ENCODE measurements around the gene RNLS.

Gene RNLS

DNA sequence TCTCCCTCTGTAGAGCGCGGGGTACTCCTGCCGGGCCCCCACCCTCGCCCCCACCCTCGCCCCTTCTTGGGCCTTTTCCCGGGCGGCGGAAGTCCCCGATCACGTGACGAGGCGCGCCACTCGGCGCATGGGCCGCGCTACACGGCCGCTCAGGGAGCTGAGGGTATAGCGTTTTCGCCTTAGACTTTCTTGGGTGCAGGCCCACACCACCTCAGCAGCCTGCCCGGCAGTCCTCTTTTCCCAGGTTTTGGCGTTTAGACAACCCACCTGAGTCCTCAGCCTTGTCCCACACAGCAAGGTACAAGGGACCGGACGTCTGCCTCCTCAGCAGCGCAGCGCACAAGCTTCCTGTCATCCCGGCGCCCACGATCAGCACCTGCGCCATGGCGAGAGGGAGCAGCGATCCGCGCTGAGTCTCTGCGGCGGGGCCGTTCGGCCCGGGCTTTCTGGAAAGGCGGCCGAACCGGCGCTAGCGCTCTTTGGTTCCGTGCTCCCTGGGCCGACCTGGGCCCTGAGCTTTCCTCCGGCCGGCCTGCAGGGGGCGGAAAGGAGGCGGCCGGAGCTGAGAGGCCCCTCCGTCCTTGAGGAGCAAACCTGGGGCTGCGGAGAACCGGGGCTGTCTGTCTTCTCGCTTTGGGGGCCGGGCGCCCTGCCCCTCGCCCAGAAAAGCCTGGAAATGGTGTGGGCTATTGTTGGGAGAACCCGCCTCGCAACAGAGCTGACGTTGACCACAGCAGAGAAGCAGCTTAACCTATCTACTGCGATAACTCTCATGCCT, at the start of gene RNLS:
TSS of gene RNLS (minus strand) at position 513 of the 778 bp plus-strand sequence.
- peak; percentile 26 to 53 for DNase-seq

DNA sequence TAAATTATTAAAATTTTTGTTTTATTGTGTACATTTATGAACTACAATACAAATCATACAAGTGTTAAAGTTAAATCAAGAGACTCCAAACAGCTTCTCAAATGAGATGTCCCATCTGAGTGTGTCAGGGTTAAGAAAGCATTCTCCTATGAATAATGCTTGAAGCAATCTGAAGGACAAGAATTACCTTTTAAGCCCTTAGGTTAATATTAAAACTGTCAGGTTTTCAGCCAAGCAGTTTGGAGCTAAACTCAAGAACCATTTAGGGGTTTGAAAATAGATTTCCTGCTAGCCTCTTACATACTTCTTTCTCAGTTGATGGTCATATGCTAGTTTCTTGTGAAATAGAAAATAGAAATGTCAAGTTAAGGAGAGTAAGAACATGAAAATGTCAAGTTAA, 41.7 kb upstream of the RNLS start:
- DNase-seq = no peak

DNA sequence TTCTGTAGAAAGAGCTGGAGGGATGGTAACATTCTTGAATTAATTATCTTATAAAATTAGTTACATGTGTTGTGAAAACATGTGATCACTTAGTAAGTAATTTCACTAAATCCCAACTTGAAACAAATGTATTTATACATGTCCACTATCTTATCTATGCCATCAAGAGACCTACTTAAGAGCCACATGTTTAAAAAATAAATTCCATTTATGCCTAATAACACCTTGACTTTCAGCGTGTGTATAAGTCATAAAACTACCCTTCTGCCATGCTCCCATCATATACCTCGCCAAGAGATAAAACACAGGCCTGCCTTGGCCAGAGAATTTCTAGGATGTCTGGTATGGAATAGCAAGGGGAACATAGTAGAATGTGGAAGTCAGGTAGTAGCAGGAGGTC, 40.7 kb upstream of the RNLS start:
- DNase-seq = no peak

DNA sequence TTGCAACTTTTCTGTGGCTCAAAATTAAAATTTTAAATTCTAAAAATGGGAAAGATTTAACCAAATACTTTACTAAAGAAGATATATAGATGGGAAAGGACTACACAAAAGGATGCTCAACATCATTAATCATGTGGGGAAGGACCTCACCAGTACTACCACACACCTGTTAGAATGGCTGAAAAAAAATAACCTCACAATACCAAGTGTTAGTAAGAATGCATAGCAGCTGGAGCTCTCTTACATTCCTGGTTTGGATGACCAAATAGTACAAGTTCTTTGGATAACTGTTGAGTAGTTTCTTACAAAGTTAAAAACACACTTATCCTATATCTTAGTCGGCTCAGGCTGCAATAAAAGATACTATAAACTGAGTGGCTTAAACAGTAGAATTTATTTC, 37.3 kb upstream of the RNLS start:
- DNase-seq = no peak

DNA sequence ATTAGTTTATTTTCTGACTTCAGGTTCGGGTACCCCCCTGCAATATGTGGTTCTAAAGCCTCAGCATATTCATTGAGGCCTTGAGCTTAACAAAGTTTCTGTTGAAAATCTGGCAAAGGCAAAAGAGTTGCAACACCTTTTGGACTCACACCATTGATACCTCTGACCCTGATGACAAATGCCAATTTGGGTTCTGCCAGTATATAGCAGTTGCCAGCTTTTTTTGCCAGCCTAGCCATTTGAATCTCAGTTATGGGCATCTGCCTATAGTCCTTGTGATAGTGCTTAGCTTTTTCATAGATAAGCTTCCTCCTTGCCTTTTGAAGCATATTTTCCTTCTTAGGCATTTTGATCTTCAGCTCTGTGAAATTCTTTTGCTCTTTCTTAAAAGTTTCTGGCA, 35.4 kb upstream of the RNLS start:
- DNase-seq = no peak

DNA sequence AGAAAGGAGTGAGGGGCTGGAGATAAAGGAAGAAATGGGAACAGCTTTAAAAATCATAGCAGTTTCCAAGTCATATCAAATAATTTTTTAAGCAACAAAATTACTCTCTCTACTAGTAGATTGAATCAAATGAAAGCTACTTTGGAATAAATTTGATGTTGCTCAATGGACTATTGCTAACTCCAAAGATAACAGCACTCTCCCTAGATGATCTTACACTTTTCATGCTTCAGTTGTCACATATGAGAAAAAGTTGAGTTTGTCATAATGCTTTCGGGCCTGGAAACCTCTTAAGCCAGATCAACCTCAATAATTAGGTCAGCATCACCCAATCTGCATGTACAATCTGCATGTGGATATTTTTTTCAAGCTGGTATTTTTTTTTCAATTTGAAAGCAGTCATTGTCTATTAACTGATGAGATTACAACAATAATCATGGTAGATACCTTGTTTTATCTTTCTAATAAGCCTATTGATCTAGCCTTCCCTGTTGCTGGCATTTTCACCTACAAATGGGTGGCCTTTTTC, 34.7 kb upstream of the RNLS start:
- no peak for DNase-seq

DNA sequence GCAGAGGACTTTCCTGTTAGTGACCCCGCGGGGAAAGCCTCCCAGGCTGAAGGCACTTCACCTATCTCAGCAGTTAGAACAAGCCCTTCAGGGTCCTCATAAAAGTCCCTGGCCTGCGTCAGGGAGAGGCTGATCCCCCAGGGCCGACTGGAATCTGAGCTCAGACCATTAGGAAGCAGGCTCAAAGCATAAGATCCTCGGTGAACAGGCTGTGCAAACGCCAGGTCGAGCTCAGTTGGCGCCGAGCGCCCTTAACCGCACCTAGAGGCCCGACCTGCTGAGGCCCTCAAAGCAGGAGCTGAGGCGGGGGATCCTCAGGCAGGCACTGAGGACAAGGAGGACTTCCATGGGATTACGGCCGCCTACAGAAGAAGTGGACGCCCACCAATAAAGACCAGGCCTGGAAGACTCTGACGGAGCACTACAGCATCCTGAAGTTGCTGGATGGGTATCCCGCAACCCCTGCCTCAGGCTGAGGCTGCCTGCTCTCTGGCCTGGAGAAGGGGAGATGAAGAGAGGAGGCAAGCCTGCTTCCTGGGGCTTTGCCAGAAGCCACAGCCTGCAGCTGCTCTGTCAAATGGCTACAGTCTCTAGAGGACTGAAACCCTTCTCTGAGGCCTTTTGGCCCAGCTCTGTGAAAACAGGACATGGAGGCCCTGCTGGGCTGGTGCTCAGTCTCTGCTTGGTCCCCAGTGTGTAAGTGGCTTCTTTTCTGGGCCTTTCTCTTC, 33.3 kb upstream of the RNLS start:
- no peak for DNase-seq

DNA sequence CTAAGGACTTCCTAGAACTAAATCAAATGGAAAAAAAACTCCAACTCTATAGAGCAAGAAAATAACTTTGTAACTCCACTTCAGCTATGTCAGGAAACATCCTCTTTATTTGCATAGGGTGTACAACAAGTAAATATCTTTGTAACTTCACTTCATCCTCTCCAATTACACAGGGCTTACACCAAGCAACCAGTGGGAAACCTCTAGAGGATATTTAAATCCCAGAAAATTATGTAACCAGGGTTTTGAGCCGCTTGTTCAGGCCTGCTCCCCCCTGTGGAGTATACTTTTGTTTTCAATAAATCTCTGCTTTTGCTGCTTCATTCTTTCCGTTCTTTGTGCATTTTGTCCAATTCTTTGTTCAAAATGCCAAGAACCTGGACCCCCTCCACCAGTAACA, 25.7 kb upstream of the RNLS start:
- DNase-seq = no peak

DNA sequence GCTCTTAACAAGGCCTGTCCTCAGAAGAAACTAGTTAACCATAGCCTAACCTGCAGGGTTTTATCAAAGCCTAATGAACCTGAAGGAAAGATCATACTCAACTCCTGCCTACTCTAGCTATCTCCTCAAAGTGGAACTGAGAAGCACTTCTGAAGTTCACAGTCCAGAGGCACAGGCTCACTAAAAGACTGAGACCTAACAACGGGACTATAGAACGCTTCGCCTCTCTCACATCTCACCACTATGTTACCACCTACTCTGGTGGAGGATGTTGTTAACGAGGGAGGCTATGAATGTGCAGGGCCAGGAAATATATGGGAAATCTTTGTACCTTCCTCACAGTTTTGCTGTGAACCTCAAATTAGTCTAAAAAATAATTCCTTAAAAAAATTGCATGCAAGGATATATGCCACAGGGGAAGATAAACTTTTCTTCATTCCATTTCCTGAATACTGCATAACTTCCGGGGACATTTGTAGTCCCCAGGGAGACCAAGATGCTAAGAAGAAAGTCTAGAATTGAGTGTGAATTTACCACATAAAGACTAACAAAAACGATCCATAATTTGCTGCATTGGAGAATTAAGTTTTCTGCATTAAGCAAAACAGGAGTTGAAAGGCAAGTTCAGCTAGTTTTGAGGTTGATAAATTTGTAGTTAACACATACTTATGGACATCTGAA, 25.1 kb upstream of the RNLS start:
- no peak for DNase-seq

DNA sequence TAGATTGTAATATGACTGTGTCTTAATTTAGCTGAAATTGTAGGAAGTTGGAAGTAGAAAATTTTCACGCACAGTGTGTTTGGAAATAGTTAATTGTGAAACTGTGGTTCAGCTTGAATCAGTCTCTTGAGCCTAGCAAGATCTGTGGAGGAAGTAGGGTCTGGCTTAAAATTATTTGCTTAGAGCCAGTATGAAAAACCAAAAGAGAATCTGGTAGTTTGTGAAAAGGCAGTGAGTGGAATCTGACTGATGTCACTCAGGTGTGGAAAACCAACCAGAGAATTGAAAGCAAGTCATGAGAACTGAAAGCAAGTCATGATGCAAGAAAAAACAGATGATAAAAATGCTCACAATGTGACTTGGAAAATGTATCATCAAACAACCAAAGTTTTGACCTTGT, 14.9 kb upstream of the RNLS start:
- no peak for DNase-seq

DNA sequence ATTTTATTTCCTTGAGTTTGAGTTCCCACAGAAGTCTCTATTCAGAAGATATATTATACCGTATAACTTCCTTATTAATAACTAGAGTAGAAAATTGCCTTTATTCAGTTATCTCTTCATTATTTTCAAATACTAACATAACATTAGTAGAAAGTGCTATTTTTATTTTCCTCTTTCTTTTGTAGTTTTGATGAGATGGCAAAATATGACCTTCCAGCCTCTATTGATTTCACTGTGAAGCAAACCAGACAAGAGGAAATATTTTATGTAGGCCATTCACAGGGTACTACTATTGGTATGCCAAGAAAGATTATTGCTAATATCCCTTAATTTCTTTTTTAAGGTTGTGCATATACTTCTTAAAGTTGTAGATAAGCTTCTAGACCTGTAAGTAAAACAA, 11.4 kb upstream of the RNLS start:
- DNase-seq = no peak

DNA sequence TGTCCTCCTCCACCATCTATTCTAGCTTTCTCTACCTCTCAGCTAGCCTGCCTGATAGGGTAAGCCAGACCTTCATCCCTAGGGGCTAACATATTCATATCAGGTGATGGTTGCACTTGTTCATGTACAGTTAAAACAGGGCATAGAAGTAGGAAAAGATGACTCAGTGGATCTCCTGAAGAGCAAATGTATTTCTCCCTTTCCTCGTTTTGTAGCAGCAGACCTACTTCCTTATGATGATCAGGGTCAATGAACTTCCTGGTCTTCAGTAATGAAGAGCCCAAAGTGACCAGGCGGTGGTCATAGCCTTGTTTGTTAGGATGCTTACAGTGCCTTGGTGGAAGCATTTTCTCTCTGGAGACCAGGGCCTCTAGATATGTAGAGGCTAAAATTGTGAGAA, 9.8 kb upstream of the RNLS start:
- DNase-seq = no peak

DNA sequence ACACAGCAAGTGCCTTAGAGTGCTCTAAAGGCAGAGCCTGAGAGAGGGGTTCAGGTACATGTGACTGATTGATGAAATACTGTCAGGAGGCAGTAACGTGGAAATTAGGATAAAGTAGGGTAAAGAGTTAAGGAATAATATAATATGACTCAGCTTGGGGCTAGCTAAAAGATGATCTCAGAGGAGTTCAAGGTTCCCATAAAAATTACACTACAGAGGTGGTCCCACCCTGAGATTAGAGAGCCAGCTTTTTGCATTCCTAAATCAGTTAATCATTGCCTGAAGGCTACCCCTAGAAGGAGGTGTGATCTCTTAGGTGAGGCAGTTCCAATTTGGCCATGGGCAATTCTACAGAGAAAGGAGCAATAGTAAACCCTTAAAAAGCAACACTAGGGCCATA, 9.3 kb upstream of the RNLS start:
- no peak for DNase-seq

DNA sequence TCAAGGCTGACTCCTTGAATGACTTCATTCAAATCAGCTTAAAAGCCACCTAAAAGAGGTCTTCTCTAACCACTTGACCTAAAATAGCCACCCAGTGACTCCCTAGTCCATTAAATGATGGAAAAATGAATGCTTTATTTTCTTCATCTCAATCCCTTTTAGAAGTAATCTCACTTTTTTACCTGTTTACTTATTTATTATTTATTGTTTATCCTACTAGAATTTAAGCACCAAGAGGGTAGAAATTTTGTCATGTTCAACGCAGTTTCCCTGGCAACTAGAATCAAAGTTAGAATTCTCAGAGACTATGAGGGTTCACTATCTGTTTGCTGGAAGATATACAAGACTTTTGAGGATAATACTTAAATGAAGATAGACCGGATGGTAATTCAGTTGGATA, 3.3 kb upstream of the RNLS start, which contains the start of gene LIPJ:
TSS of gene LIPJ (plus strand) at position 301 of the 400 bp plus-strand sequence. CDS start 3,926 bp downstream, outside the sequence.
- no peak for DNase-seq

DNA sequence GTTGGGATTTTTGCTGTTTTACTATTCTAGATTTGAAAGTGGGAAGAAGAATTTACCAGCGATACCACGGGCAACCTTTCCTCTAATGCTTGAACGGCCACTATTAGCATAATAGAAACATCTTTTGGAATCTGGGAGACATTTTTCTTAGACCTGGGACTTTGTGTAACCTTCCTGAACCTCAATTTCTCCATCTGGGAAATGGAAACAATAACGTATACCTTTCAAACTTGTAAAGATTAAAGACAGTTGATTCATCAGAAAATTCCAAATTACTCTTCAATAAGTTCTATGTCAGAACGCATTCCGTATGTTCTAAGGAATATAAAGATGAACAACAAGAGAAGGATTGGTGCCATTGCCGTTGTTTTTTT, 453 bp upstream of the RNLS start:
- DNase-seq = no peak

DNA sequence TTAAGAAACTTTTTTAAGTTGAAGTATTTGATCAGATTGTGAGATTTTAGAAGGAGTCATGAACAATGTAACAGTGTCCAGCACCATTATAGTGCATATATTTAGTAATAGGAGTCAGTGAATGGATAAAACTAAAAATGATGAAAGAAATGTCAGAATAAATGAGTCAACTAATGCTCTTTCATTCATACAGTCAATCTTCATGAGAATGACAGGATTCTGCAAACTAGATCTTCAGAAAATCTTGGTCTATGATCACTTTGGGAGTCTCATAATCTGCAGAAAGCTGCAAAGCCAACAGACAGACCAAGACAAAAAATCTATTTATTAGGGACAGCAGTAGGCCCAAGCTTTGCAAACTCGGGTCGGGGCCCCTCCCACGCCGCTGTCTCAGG, 710 bp downstream of the RNLS start:
- no peak for DNase-seq

DNA sequence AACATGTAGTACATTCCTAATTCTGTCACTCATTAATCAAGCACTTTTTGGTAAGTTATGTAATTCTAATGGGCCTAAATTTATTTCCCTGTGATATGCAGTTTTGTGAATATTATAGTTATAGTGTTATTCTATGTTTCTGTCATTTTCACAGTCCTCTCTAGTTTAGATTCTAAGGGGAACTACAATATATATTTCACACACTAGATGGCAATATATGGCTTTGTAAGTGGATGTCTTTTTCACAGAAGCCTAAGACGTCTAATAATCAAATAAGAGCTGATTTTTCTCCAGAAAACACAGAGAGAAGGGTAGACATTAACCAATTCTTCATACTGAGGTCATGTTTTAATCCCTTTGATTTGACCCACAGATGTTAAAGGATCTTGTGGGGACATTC, 18.0 kb downstream of the RNLS start:
- DNase-seq = no peak

DNA sequence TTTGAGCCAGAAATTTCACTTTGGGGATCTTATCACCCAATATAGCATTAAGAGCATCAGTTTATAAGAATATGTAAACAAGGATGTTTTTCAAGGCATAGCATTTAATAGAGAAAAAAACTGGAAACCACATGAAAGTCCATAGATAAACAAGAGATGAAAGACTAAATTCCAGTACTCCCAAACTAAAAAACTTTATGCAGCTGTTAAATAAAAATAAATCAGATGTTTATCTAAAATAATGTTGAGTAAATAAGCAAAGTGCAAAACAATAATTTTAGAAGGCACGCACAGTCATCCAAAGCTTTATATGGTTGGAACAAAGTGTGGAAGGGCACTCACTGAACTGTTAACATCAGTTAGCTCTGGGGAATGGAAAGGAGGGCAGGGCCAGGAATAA, 21.0 kb downstream of the RNLS start:
- DNase-seq = no peak

DNA sequence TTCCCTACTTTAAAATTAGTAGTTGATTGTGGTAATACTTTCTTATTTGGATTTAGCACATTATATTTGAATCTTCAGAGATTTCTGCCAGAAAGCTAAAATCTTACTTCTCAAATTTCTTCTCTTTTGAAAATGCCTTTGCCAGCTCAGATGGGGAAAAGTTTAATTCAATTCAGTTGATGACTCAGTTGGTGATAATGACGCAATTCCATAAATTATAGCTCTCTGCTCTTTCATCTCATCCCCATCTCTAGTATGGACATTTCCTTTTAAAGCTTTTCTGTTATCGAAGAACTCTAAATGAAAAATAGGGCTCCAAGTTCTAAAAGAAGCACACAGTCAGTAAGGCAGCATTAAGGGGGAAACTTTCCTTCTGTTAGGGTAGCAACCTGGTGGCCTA, 25.5 kb downstream of the RNLS start:
- no peak for DNase-seq

DNA sequence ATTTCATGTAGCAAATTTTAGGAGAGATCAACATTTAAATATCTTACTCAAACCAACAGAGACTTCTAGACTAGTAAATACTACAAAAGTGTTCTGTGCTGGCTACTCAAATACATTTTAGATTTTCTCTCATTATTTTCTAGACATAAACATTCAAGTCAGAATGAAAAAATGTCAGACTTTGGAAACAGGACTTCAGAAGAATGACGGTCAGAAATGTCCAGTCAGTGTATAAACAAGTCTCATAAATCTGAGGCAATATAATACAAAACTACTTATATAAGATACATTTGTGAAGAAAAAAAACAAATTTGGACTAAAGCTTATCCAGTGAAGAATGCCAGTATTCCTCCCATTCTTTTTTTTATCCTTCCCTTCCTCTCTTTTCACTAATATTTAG, 25.9 kb downstream of the RNLS start:
- DNase-seq = no peak

DNA sequence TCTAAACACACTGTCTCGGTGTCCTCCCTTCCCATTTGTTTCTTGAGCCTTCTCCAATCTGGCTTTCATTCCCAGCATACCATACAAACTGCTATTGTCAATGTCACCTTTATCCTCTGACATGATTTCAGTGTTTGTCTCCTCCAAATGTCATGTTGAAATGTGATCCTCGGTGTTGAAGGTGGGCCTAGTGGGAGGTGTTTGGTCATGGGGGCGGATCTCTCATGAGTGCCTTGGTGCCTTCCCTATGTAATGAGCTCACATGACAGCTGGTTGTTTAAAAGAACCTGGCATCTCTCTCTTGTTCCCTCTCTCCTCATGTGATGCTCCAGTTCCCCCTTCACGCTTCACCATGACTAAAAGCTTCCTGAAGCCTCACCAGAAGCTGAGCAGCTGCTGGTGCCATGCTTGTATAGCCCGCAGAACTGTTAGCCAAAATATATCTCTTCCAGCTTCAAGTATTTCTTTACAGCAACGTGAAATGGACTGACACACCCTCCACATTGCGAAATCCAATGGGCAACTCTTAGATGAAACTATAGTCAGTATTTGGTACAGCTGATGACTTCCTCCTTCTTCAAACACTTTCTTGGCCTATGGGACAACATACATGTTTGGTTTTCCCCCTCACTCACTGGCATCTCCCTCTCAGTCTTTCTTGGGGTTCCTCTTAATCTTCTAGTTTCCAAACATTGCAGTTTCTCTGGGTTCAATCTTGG, 27.8 kb downstream of the RNLS start:
- no peak for DNase-seq

DNA sequence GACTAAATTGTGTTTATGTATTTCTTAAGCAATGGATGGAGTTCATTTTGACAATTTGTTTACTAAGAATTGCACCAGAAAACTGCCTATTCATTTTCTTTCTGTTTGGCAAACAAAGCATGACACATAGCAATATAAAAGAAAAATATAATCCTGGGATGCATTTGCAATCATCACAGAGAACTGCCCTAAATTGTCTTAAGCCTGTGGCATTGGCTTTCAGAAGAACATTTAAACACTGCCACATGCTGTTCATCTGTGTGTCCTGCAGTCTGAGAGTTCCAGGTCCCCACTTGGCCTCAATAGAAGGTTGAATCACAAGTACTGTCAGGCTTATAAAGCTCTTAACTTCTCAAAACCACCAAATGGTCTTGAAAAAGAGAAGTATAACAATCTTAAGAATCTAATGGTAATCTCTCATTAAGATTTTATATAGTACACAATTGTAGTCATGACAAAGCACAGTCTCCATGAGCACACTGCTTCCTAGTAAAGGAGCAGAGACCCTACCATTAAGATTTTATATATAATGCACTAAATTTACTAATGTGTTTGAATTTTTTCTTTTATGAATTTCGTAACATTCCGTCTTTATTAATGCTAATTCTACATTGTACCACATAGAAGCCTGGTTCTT, 29.9 kb downstream of the RNLS start:
- peak; percentile 2 to 9 for DNase-seq

DNA sequence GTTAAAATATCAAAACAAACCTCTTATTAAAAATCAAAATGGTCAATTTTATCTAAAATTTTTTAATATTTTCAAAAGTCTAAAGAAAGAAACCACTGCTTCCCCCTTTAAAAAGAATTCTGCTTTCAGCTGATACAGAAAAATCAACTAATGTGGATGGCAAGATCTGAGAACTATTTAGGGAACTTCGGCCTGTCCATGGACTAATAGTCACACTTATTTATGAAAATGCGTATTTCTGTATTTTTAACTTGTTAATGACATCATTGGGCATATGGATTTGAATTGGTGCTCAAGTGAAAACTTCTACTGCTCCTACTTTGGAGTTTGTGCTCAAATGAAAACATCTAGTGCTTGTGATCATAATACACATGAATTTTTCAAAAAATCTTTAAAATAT, 31.9 kb downstream of the RNLS start:
- DNase-seq = no peak

Measured in NCI-H1930 (cell line).